Astrocyte (in vitro differentiated cells and primary cell): ENCODE measurements around the gene ADGRG7.

ENCODE experiments used
- CTCF ChIP-seq: IDR thresholded peaks from 2 replicates; pipeline ENCODE4 v1.5.1; 2011; ENCODE audit warnings: low read depth, mild to moderate bottlenecking, inconsistent platforms, low read length, moderate library complexity; ENCODE audit not compliant: insufficient read depth
- EZH2 ChIP-seq: IDR thresholded peaks from 2 replicates; pipeline ENCODE4 v1.6.1; 2012; ENCODE audit warnings: mild to moderate bottlenecking, low read length, inconsistent platforms; ENCODE audit not compliant: insufficient read depth

GRCh38 chr3:100645913-100646312 lies 36.5 kb downstream of the ADGRG7 start:
- TF ChIP-seq EZH2 = no peak
- TF ChIP-seq CTCF = no peak
